ENCODE results near the gene PLEKHN1. TPM values are rescaled to one million over a fixed set of nuclear protein-coding genes. Genes with fewer than 3 reads are reported as not detected.

PLEKHN1 gene
- total RNA-seq, 4 donors from 2014 or later, result 0.14 to 1.4 TPM; not detected in 2

DNA sequence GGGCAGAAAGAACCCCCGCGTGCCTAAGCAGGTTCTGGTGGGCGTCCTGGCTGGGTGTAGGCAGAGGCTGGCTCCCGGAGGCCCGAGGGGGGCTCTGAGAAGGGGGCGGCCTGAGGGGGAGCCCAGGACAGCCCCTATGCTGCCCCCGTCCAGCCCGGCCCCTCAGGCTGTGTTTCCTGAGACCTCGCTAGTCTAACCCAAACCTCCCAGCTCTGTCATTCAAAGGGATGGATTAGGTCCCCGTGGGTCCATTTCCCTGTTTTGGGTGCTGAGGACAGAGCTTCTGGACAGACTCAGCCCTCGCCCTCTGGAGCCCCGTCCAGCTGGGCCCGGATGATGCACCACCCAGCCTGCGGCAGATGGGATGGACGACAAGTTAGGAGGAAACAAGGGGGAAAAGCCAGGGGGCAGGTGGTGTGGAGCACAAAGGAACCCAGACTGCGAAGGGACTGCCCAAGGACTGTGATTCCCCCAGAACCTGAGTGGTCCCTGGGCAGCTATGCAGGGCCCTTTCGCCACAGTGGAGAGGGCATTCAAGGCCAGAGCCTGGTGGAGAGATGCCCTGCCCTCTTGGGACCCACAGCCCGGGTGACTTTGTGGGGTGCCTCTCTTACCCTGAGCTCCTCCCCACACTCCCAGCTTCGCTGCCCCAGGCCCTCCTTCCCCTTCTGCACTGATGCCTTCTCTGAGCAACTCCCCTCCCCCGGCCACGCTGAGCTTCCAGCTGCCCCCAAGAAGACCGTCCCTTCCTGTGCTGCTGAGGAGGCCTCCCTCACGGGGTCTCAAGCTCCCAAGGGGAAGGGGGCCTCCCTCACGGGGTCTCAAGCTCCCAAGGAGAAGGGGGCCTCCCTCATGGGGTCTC, 30.8 kb downstream of the PLEKHN1 start:
- Histone ChIP-seq H3K36me3 (no peaks in the 10 kb centered on the region), H3K27me3 (peaks cover 66% of the 10 kb centered on the region), H3K4me3 (no peak overlapping the region), H3K27ac (no peak overlapping the region), H3K4me1 (peaks cover 13 to 42% (median 39%) of the 10 kb centered on the region in 4 donors), H3K9me3 (peaks cover 2 to 6% of the 10 kb centered on the region in 2 donors)
- in situ Hi-C loops (cut with MboI; ENCODE audit: low pct_ligation_motif_present in 1 of 4, low pct_unique_long_range_greater_than_20kb in 1 of 4, low sequenced_read_pairs in 3 of 4), result no loop called here
- TF ChIP-seq POLR2AphosphoS5 (IDR thresholded peaks at IDR 0.05), result no peak
- TF ChIP-seq, protein P1, sequence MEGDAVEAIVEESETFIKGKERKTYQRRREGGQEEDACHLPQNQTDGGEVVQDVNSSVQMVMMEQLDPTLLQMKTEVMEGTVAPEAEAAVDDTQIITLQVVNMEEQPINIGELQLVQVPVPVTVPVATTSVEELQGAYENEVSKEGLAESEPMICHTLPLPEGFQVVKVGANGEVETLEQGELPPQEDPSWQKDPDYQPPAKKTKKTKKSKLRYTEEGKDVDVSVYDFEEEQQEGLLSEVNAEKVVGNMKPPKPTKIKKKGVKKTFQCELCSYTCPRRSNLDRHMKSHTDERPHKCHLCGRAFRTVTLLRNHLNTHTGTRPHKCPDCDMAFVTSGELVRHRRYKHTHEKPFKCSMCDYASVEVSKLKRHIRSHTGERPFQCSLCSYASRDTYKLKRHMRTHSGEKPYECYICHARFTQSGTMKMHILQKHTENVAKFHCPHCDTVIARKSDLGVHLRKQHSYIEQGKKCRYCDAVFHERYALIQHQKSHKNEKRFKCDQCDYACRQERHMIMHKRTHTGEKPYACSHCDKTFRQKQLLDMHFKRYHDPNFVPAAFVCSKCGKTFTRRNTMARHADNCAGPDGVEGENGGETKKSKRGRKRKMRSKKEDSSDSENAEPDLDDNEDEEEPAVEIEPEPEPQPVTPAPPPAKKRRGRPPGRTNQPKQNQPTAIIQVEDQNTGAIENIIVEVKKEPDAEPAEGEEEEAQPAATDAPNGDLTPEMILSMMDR (IDR thresholded peaks at IDR 0.05), result no peak
- no peak for TF ChIP-seq POLR2A (IDR thresholded peaks at IDR 0.05)
- TF ChIP-seq EP300 (IDR thresholded peaks at IDR 0.05; ENCODE audit: low read depth), result no peak
- intact Hi-C loops (cut with DNase I; ENCODE audit: low total_unique reads), result no loop called here
- WGBS, 2 donors (ENCODE audit: low coverage in 1 of 2), result 70% methylated on average over 22 of the region's 24 CpGs; no CpG with 5 or more reads in 1 of the 2 donors
- no peak for DNase-seq

DNA sequence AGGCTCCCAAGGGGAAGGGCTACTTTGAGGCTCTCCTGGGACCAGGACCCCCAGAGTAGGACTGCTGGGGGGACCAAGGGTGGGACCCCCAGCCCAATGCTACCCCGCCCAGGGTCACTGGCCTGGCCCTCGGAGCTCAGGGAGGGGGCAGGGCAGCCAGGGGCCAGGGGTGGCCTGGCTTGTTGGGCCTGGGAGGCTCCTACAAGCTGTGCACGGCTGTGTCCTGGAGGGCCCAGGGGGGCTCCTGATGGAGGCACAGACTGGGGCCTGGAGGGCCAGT, 31.4 kb downstream of the PLEKHN1 start:
- 76% methylated on average over 3 of the region's 3 CpGs; no CpG with 5 or more reads in 1 of the 2 donors for WGBS, 2 donors (ENCODE audit: low coverage in 1 of 2)
- in situ Hi-C loops (cut with MboI; ENCODE audit: low pct_ligation_motif_present in 1 of 4, low pct_unique_long_range_greater_than_20kb in 1 of 4, low sequenced_read_pairs in 3 of 4) (no loop called here), intact Hi-C loops (cut with DNase I; ENCODE audit: low total_unique reads) (no loop called here)
- H3K27me3 ChIP-seq, result peaks cover 64% of the 10 kb centered on the region
- peaks cover 0 to under 1% of the 10 kb centered on the region in 2 donors for H3K9me3 ChIP-seq
- DNase-seq, result no peak
- TF ChIP-seq, protein P1 (IDR thresholded peaks at IDR 0.05), result no peak
- TF ChIP-seq POLR2AphosphoS5 (IDR thresholded peaks at IDR 0.05), result no peak
- TF ChIP-seq EP300 (IDR thresholded peaks at IDR 0.05; ENCODE audit: low read depth), result no peak
- TF ChIP-seq POLR2A (IDR thresholded peaks at IDR 0.05), result no peak
- H3K36me3 ChIP-seq, result no peaks in the 10 kb centered on the region
- H3K4me3 ChIP-seq, result no peak overlapping the region
- peaks cover 13 to 42% (median 39%) of the 10 kb centered on the region in 4 donors for H3K4me1 ChIP-seq
- no peak overlapping the region for H3K27ac ChIP-seq

DNA sequence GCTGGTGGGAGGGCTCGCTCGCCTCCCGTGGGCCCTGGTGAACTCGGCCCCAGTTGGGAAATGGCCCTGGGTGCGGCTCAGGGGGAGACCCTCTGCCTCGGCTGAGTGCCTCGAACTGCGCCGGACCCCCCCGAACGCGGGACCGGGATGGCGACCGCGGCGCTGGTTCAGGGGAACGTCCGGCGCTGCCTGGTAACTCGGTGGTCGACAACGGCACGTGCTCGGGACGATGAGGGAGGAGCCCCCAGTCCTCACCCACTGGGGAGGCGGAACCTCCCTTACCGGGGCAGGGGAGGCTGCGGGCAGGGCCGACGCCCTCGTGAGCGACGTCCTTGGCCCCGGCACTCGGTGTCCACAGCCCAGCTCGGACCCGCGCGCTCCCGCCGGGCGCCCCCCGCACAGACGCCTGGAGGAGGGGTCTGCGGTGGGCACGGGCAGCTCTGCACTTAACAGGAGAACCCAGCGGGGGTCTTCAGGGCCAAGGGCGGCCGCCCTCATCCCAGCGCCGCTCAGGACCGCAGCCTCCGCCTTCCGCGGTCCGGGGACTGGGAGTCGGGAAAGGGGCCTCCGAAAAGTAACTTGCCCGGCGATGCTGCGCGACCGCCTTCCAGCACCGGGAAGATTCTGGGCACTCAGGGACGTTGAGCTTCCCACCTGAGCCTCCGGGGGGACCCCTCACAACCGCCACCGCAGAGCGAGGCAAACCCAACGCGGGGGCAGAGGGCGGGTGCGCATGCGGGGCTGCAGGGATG, 31.9 kb downstream of the PLEKHN1 start:
- in situ Hi-C loops (cut with MboI; ENCODE audit: low pct_ligation_motif_present in 1 of 4, low pct_unique_long_range_greater_than_20kb in 1 of 4, low sequenced_read_pairs in 3 of 4), result no loop called here
- TF ChIP-seq, protein P1 (IDR thresholded peaks at IDR 0.05), result no peak
- TF ChIP-seq EP300 (IDR thresholded peaks at IDR 0.05; ENCODE audit: low read depth) (no peak), POLR2AphosphoS5 (IDR thresholded peaks at IDR 0.05) (no peak), POLR2A (IDR thresholded peaks at IDR 0.05) (no peak)
- Histone ChIP-seq H3K27me3 (peaks cover 64% of the 10 kb centered on the region), H3K9me3 (no peaks in the 10 kb centered on the region), H3K4me1 (peaks cover 13 to 42% (median 39%) of the 10 kb centered on the region in 4 donors), H3K36me3 (no peaks in the 10 kb centered on the region), H3K4me3 (peak overlapping the region in 3 of 4 donors; percentile 50 to 68 (median 54)), H3K27ac (peak overlapping the region in 3 of 4 donors; percentile 92 to 95 (median 95))
- intact Hi-C loops (cut with DNase I; ENCODE audit: low total_unique reads), result no loop called here
- WGBS, 2 donors (ENCODE audit: low coverage in 1 of 2), result 59% methylated on average over 66 of the region's 75 CpGs; no CpG with 5 or more reads in 1 of the 2 donors
- DNase-seq, result no peak

DNA sequence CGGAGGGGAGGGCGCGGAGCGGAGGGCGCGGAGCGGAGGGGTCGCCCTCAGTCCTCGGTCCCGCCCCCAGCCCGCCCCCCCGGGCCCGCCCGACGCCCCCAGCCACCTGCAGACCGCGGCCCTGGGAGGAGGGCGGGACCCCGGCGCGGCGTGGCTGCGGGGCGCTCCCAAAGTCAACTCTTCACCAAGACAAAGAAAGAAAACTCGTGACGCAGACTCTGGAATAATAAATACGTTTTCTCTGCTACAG, 32.4 kb downstream of the PLEKHN1 start:
- no CpG with 5 or more reads among the region's 27 CpGs for WGBS, 2 donors (ENCODE audit: low coverage in 1 of 2)
- DNase-seq, result no peak
- Histone ChIP-seq H3K4me3 (peak overlapping the region; percentile 50 to 68 (median 60)), H3K27ac (peak overlapping the region; percentile 92 to 95 (median 94)), H3K36me3 (no peaks in the 10 kb centered on the region), H3K9me3 (no peaks in the 10 kb centered on the region), H3K27me3 (peaks cover 64% of the 10 kb centered on the region), H3K4me1 (peaks cover 13 to 42% (median 39%) of the 10 kb centered on the region in 4 donors)
- in situ Hi-C loops (cut with MboI; ENCODE audit: low pct_ligation_motif_present in 1 of 4, low pct_unique_long_range_greater_than_20kb in 1 of 4, low sequenced_read_pairs in 3 of 4), result no loop called here
- intact Hi-C loops (cut with DNase I; ENCODE audit: low total_unique reads), result no loop called here
- TF ChIP-seq, protein P1 (IDR thresholded peaks at IDR 0.05), result no peak
- TF ChIP-seq POLR2AphosphoS5 (IDR thresholded peaks at IDR 0.05) (no peak), EP300 (IDR thresholded peaks at IDR 0.05; ENCODE audit: low read depth) (no peak), POLR2A (IDR thresholded peaks at IDR 0.05) (no peak)

Data from transverse colon (tissue), 4 donors.